SK-N-SH treated with all-trans-retinoic acid at 6 μM for 48 hours (cell line): ENCODE results near the gene UST.

Source experiments
- RARB ChIP-seq: fragments of 250-450 bp; sonication (Bioruptor Pico); IDR thresholded peaks from 2 replicates; pipeline ENCODE4 v1.8.0; 2021; ENCODE audit warnings: mild to moderate bottlenecking, moderate library complexity
- TOX ChIP-seq: fragments of 250-450 bp; sonication (Bioruptor Pico); IDR thresholded peaks from 2 replicates; pipeline ENCODE4 v1.8.0; 2021; ENCODE audit warnings: mild to moderate bottlenecking, moderate library complexity, borderline replicate concordance
- ZC3H10 ChIP-seq: fragments of 250-450 bp; sonication (Bioruptor Pico); IDR thresholded peaks from 2 replicates; pipeline ENCODE4 v1.5.1; 2021; ENCODE audit warnings: mild to moderate bottlenecking, moderate library complexity
- ZFP3 ChIP-seq: fragments of 250-450 bp; sonication (Bioruptor Pico); IDR thresholded peaks from 2 replicates; pipeline ENCODE4 v1.5.0; 2020; ENCODE audit warnings: mild to moderate bottlenecking, moderate library complexity
- ZFP30 ChIP-seq: fragments of 450-650 bp; formaldehyde crosslinking; IDR thresholded peaks from 2 replicates; pipeline ENCODE4 v1.5.0; 2022; ENCODE audit warnings: mild to moderate bottlenecking, moderate library complexity

DNA sequence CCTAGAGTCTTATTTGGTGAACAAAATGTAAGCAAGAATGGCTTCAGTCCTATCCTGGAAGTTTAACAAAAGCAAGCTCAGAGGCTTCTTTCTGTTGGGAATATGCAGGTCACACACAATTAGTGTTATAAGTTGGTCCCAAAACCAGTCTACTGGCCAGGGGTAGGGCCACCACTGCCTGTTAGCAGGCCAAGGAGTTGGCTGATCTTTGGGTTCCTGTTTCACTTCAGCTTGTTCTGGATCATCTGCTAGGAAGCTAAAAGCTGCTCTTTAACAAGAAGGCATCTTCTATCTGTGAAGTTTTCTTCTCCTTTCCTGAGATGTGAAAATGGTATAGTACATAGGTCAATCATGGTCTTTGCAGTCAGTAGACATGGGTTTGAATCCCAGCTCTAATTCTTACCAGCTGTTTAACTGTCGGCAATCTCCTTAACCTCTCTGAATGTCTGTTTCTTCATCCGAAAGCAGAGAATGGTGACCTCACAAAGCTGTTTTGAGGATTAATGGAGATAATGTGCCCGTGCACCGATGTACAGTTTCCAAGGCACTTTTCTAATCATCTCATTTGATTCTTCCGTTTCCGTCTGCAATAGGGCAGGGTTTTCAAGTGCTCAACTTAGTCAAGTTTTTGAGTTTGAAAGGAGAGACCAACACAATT is 299.5 kb downstream of the UST start:
- TF ChIP-seq ZFP3 (CRISPR knock-in tag) (no peak), ZFP30 (CRISPR knock-in tag) (no peak), ZC3H10 (CRISPR knock-in tag) (no peak), TOX (CRISPR knock-in tag) (no peak), RARB (CRISPR knock-in tag) (no peak)
